GM23338 (cell line): ENCODE measurements around the gene FUNDC2.

Experiments
- EZH2 ChIP-seq: fragments of 200-600 bp; sonication (generic); IDR thresholded peaks from one replicate; pipeline ENCODE4 v1.8.0; 2017; ENCODE audit warnings: antibody characterized with exemption, mild to moderate bottlenecking, low read depth; ENCODE audit not compliant: unreplicated experiment
- JUNB ChIP-seq: IDR thresholded peaks from one replicate; pipeline ENCODE4 v1.6.1; 2016; ENCODE audit warnings: antibody characterized with exemption; ENCODE audit not compliant: unreplicated experiment
- NANOG ChIP-seq: IDR thresholded peaks from 2 replicates; pipeline ENCODE4 v1.6.1; 2016; ENCODE audit warnings: antibody characterized with exemption, borderline replicate concordance
- POLR2AphosphoS5 ChIP-seq: IDR thresholded peaks from 2 replicates; pipeline ENCODE4 v1.6.1; 2016; ENCODE audit warnings: antibody characterized with exemption, low read depth
- TF ChIP-seq, protein P1 (sequence below), 2 experiments: fragments of 200-600 bp in 1 of 2; sonication (generic) in 1 of 2; conservative IDR thresholded peaks; 2 replicates each; pipeline versions ENCODE4 v1.5.1 to v1.6.1; 2016 to 2017; ENCODE audit warnings: antibody characterized with exemption in 2 of 2, low read depth in 2 of 2, mild to moderate bottlenecking in 2 of 2, moderate library complexity in 1 of 2

DNA sequence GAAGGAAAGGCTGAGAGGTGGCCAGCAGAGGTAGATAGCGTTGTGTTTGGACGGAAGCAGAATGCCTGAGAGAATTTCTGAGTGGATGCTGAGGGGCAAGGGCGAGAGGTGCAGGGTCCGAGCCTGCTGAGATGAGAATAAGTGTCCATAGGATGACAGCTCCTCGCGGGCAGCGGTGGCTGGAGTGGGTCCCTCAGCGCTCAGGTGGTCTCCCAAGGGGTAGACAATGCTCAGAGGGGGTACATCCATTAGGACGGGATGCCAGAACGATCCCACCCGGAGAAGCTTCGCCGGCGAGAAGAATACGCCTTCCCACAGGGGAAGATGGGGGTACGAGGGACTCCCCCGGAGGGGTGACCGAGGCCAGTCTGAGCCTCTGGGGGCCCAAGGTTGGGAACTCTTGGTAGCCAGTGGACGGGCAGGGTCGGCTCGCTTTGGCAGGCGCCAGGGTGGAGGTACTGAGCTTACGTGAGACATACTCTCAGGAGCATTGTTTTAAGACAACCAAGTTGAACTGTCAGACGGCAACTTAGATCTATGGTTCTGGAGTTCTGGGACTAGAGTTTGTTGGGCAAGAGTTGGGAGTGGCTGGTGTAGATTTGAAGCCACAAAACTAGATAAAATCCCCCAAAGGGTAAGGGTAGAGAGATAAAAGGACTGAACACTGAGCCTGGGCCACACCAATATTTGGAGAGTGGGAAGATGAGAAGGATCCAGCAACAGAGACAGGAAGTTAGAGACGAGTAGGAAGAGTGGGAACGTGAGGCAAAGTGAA is 60.5 kb downstream of the FUNDC2 start:
- TF ChIP-seq, protein P1, sequence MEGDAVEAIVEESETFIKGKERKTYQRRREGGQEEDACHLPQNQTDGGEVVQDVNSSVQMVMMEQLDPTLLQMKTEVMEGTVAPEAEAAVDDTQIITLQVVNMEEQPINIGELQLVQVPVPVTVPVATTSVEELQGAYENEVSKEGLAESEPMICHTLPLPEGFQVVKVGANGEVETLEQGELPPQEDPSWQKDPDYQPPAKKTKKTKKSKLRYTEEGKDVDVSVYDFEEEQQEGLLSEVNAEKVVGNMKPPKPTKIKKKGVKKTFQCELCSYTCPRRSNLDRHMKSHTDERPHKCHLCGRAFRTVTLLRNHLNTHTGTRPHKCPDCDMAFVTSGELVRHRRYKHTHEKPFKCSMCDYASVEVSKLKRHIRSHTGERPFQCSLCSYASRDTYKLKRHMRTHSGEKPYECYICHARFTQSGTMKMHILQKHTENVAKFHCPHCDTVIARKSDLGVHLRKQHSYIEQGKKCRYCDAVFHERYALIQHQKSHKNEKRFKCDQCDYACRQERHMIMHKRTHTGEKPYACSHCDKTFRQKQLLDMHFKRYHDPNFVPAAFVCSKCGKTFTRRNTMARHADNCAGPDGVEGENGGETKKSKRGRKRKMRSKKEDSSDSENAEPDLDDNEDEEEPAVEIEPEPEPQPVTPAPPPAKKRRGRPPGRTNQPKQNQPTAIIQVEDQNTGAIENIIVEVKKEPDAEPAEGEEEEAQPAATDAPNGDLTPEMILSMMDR (conservative IDR thresholded peaks at IDR 0.05; ENCODE audit: low read depth in 2 of 2) = no peak
- TF ChIP-seq NANOG (no peak), EZH2 (no peak), POLR2AphosphoS5 (no peak), JUNB (no peak)
